ENCODE measurements around the gene NAMPT.

Gene NAMPT

DNA sequence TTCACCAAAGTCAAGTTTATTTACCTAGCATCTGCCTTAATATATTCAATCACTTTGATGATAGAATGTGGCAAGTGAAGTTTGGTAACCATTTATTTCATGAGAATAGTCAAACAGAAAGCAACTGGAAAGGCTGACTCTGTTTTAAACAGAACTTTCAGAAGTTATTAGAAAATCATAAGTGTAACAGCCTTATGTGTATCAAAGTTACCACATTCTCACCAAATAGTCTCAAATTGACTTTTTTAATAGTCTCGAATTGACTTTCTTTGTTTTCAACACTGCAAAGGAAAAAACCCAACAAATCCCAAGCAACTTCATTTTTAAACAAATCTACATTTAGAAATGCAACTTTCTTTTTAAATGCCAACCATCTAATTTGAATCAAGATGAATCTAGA is 29.5 kb downstream of the NAMPT start:
- H3K27ac ChIP-seq, result no peak overlapping the region
- TF ChIP-seq, protein P1, sequence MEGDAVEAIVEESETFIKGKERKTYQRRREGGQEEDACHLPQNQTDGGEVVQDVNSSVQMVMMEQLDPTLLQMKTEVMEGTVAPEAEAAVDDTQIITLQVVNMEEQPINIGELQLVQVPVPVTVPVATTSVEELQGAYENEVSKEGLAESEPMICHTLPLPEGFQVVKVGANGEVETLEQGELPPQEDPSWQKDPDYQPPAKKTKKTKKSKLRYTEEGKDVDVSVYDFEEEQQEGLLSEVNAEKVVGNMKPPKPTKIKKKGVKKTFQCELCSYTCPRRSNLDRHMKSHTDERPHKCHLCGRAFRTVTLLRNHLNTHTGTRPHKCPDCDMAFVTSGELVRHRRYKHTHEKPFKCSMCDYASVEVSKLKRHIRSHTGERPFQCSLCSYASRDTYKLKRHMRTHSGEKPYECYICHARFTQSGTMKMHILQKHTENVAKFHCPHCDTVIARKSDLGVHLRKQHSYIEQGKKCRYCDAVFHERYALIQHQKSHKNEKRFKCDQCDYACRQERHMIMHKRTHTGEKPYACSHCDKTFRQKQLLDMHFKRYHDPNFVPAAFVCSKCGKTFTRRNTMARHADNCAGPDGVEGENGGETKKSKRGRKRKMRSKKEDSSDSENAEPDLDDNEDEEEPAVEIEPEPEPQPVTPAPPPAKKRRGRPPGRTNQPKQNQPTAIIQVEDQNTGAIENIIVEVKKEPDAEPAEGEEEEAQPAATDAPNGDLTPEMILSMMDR (conservative IDR thresholded peaks at IDR 0.05), result no peak

GRCh38 chr7:106254525-106255116 is 30.2 kb downstream of the NAMPT start:
- TF ChIP-seq, protein P1 (conservative IDR thresholded peaks at IDR 0.05), result no peak
- no peak overlapping the region for H3K27ac ChIP-seq

DNA sequence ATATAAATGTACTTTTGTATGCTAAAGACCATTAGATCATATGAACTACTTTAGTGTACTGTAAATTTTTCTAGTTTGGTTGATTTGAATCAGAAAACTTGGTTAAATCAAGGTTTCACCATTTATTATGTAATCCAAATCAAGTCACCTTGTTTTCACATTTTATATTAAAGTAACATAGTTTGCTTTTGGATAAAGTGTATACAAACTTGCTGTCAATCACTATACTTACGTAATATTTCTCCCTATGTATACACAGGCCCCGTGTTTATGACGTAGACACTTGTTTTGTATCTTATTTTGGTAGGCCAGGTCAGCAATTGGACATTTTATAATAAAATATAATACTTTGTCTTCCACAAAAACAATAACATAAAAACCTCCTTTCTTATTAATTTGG is 32.2 kb downstream of the NAMPT start:
- TF ChIP-seq, protein P1 (conservative IDR thresholded peaks at IDR 0.05), result no peak

DNA sequence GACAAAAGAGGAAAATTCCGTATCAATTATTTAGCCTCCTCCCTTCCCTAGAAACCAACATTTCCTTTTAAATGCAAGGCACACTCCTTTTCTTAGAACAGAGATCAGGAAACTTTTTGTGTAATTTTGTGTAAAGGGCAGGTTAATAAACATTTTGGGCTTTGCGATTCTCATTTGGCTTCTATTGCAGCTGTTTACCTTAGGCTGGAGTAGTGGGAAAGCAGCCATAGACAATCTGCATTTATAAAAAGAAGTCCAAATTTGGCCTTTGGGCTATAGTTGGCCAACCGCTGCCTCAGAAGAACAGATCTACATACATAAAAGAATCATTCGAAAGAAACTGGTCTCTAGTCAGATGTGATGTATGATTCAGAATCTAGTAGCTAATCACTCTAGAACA is 35.3 kb downstream of the NAMPT start:
- H3K27ac ChIP-seq, result no peak overlapping the region
- TF ChIP-seq, protein P1 (conservative IDR thresholded peaks at IDR 0.05), result no peak

More for the DNA sequence above, 32.2 kb downstream of the NAMPT start:
- H3K27ac ChIP-seq, result no peak overlapping the region

DNA sequence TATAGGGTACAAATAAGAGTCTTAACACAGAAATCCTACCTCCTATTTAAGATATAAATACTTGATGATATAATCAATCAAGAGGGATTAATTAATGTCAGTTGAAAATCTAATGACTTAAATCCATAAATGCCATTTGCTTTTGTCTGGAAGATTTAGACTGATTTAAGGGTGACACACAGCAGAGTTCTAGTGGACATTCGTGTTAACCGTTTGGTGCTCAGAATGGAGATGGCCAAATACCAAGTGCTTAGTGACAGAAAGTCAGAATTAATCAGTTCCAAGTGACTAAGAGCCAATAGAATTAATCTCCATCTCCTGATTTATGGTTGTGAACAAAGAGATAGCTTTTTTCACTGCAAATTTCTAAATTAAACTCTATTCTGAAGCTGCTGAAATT is 36.2 kb downstream of the NAMPT start:
- no peak overlapping the region for H3K27ac ChIP-seq

DNA sequence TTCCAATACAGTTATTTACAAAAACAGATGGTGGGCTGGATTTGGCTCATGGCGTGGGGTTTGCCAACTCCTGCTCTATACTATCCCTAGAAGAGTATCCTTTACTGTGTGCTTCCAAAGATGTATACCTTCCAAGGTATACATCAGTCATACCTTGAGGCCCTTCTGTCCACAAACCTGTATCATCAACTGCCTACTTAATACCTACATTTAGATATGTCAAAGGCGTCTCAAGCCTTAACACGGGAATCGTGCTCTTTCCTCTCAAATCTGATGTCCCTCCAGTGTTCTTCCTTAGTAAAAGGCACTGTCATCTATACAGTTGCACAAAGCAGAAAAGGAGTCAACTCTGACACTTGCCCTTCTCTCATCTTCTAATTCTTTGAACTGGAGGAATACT is 36.9 kb downstream of the NAMPT start:
- TF ChIP-seq, protein P1 (conservative IDR thresholded peaks at IDR 0.05), result no peak
- H3K27ac ChIP-seq, result no peak overlapping the region

More for the DNA sequence above, 36.2 kb downstream of the NAMPT start:
- TF ChIP-seq, protein P1 (conservative IDR thresholded peaks at IDR 0.05), result no peak

DNA sequence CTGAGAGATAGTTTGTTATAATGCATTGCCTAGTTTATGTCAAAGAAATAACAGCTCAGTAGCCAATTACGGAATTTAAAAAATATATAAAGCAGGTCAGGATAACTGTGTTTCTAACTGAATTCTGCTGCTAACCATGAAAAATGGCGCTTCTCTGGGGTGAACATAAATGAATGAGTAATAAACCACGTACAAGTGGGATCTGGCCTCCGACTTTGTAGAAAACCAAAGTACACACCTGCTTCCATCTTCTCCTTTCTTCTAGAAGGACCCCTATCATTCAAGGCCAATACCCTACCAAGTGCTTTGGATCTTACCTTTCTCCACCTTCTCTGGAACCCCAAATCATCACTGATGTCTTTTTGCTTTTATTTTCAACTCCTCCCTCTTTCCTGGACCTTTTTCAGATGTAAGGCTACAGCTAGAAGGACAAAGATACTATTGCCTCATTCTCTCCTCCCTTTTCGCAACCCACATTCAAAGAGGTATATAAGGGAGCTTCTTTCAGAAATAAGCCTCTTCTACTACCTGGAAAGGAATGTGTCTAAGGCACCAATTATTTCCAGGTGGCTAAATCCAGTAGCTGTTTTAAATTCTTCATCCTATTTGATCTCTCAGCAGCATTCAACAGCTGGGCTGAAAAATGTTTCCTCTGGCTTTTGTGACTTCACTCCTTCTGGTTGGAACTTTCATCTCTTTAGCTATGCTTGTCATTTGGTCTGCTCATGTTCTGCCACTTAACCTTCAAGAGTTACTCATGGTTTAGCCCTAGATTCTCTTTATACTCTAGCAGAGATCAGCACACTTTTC is 37.7 kb downstream of the NAMPT start:
- TF ChIP-seq, protein P1 (conservative IDR thresholded peaks at IDR 0.05), result no peak
- no peak overlapping the region for H3K27ac ChIP-seq

Data from VCaP (cell line).